DMS79 (cell line): Measurements from ENCODE around the gene SLC26A1.
"Not testable (repeated sequence)": the region's sequence is repeated elsewhere in the genome, so short reads cannot be mapped to it uniquely, and the experiment has no call there.

ENCODE experiments used
- DNase-seq: peaks from one replicate; lab custom pipeline; 2025; lab: John Stamatoyannopoulos, UW

The SLC26A1 gene

DNA sequence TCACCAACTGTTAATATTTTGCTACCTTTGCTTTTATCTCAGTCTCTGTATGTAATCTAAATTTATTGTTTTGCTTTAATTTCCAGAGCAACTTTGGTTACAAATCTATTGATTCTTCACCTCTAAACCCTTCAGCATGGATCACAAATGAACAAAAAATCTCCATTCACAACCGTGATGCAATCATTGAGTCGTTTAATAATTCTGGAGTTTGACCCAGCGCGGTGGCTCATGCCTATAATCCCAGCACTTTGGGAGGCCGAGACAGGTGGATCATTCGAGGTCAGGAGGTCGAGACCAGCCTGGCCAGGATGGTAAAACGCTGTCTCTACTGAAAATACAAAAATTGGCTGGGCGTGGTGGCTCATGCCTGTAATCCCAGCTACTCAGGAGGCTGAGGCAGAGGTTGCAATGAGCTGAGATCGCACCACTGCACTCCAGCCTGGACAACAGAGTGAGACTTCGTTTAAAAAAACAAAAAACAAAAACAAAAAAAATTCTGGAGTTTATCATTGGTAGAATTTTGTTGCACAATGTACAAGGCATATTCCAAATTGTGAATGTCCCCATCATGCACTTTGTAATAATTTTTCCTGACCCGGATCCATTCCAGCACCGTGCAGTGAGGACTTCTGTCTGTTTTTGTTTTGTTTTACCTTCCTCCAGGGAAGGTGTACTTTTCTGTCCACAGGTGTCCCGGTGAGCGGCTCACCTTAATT lies 8.7 kb downstream of the SLC26A1 start:
- DNase-seq, result no peak

DNA sequence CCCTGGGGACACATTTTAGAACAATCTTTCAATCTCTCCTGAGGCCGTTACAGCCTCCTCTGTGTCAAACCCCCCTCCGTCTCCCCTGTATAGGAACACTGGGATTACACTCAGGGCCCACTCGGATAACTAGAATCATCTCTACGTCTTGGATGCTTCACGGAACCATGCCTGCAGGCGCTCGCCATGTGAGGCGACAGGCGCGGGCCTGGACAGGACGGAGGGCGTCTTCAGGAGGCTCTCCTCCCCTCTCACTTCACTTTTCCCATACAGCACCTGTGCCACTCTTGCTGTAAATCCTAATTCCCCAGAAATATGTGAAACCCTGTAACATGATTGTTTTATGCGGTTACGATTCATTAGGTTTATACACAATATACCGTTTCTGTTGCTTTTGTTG lies 10.4 kb downstream of the SLC26A1 start:
- no peak for DNase-seq

DNA sequence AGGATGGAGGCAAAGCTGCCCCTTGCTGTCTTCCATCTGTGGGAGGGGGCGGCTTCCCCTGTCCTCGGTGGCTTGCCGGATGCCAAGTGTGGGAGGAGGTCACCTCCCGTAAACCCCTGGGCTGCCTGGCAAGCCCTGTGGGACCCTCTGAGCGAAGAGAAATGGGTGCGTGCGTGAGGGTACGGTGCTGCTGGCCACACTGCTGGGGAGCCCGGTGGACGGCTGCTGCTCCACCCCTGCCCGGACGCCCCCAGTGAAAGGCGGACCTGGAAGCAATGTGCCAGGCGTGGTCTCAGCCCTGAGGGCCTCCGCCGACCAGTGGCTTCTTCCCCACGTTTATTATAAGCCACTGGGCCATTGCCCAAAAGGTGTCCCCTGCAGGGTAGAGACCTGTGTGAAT lies 10.9 kb downstream of the SLC26A1 start:
- no peak for DNase-seq

DNA sequence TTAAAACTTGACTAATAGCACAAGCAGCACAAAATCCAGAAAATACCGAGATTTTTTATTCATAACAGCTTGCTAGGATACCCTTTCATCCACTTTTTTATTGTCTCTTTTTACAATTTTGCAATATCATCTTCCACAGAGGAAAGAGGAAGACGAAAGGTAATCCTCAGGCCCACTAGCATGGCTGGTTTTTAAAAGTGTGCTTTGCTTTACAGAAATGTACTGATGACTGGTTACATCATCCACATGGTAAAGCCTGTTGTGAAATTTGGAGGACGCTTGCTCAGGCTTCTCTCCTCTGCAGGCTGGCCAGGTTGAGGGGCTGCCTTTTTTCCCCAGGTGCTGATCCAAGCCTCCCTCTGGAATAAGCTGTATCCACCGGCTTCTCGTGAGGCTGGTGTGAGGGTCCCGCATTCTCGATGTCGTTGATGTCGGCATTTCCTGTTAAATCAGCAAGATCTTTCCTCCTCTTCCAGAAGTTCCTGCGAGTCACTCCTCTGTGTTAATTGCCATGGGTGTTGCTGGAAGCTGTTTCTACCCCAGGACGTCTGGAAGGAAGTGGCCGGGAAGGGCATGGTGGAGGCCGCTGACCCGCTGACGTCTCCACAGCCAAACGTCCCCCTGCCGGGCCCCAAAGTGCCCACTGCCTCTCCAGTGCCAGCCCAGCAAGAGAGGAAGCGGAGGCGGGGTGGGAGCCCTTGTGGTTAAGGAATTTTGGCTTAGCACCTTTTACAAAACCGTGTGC lies 14.1 kb downstream of the SLC26A1 start:
- DNase-seq, result no peak

DNA sequence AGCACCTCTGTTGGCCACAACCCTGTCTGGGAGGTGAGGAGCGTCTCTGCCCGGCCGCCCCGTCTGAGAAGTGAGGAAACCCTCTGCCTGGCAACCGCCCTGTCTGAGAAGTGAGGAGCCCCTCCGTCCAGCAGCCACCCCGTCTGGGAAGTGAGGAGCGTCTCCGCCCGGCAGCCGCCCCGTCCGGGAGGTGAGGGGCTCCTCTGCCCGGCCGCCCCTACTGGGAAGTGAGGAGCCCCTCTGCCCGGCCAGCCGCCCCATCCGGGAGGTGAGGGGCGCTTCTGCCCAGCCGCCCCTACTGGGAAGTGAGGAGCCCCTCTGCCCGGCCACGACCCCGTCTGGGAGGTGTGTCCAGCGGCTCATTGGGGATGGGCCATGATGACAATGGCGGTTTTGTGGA lies 17.2 kb downstream of the SLC26A1 start:
- DNase-seq, result not testable (repeated sequence)

DNA sequence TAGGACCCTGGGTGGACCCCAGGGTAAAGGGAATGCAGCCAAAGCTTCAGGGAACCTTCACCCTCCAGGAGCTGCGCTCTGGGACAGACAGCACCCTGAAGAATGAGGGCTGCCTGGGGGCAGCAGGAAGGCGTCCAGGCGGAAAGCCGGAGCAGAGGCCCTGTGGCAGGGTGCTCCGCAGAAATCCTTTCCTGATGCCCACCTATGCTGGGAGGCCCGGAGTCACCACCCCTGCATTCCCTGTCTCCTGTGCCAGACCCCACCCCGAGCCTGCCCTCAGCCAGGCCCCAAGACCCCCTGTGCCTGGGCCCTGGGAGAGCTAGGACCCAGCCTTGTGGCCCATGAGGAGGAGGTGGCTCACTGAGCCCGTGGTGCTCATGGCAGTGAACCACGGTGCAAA lies 18.5 kb downstream of the SLC26A1 start:
- no peak for DNase-seq

DNA sequence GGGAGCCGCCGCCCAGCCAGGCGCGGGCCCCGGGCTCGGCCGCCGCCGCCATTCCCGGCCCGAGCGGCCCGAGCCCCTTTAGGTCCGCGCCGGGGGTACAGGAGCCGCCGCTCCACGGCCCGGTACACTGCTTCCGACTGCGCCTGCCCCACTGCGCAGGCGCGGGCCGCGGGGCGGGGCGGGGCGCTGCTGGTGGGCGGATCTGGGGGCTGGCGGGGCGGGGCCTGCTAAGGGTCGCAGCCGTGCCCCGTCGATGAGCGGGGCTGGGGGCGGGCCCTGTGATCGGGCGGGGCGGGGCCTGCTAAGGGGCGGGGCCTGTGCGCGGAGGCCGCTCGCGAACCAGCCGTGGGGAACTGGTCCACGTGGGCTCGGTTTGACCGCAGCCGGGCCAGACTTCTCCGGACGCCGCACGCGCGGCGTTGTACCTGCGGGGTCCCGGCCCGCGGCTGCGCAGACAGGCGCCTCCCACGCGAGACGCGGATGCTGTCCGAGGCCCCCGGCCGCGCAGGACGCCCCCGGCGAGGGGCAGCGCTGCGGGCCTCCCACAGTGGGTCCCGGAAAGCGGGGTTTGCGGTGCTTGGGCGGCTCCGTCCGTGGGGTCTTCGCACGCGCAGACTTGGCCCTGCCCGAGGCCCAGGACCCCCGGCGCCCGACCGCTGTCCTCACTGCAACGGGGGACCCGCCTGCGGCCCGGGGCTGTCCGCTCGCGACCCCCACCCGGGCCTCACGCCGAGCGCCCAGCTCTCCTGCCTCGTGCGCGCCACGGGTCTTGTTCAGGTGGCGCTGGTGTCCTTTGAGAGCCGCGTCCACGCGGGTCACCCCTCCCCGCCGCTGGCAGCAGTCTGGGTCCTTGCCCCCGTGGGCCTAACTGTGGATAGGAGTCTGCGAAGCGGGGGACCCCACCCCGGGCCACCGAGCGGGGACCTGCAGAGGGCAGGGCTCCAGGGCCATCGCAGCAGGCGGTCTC lies 19.5 kb downstream of the SLC26A1 start, which contains the start of gene DGKQ:
DGKQ (minus strand) TSS at position 139 of the 967 bp plus-strand sequence; CDS start at position 52, 87 bp downstream.
- DNase-seq, result no peak

DNA sequence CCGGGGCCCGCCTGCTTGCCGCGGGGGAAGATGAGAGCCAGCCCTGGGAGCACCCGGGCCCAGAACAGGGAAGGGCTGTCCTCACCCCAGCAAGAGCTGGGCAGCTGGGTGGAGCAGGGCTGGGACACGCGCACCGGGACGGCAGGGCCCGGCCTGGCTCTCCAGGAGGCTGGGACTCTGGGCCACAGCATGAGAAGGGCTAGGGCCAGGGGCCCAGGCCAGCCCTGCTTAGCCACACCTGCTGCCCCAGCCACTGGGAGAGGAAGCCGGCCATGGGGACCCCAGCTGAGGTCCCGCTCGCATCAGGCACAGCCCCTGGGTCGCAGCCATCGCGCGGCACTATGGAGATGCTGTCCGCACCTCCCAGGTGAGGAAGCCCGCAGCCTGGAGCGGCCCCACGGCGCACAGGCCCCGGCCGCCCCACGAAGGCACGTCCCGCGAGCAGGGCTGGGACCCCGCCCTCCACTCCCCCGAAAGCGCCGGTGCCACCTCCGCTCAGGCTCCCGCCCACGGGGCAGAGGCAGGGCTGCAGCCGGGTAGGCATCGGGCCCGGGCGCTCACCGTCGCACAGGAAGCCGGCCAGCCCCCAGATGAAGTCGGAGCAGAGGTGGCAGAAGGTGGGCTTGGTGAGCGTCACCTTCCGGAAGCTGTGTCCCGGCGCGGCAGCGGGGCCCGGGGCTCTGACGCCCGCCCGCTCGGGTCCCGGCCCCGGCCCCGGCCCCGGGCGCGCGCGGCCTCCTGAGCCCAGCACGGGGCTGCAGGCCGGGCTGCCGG lies 20.4 kb downstream of the SLC26A1 start:
- DNase-seq, result no peak

DNA sequence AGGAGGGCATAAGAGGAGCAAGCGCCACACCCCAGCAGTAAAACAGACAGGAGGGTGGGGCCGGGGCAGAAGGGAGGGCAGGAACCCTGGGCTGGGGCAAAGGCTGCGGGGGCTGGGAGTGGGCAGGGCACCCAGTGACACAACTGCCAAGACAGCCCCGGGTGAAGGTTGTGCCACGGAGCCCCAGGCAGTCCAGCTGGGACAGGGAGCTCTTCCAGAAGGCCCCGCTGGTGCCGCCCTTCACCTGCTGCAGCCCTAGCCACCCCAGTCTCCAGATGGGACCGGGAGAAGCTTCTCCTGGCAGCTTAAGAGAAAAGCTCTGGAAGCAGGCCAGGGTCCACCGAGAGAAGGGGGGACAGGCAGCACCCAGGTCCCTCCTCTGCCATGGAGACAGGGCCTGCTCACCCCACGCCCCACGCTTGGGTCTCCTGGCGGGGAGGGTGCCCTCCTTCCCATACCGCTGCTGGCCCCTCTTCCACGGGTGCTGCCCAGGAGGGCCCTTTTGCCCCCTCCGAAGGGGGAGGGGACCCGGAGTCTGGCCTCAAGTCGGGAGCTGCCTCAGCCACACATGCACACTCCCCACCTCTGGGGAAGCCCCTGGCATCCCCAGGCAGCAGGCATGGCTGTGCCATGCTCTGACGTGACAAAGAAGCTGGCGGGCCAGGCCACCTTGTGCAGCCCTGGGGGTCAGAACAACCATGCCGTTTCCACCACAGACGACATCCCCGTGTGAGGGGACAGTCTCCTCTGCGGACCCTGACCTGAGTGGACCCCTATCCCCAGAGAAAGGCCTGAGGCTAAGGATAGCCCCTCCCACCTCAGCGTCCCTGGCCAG lies 21.3 kb downstream of the SLC26A1 start:
- no peak for DNase-seq

DNA sequence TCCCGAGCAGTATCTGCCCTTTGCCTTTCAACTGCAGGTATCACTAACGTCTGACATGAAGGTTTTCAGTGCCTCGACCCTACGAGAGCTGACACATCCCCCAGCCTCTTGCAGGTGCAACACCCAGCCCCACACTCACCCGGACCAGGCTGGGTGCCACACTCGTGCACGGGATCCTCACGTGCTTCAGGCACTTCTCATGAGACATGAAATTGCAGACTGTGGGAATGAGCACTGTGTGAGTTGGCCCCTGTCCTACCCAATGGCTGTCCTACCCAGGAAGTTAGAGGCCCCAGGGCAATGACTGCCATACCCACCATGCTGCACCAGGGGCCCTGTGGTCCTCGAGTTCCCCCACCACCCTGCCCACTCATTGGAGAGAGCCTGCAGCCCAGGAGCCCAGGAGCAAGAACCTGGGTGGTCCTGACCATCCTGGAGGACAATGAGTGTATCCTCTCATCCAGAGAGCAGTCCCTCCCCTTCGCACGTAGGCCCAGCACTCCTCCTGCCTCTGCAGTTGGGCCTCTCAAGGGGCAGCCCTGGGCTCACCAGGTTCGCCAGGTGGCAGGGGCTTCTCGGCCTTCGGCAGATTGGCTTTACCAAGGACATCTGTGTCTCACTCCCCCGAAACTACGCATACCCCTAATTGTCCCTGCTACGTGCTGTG lies 22.2 kb downstream of the SLC26A1 start:
- DNase-seq, result no peak

DNA sequence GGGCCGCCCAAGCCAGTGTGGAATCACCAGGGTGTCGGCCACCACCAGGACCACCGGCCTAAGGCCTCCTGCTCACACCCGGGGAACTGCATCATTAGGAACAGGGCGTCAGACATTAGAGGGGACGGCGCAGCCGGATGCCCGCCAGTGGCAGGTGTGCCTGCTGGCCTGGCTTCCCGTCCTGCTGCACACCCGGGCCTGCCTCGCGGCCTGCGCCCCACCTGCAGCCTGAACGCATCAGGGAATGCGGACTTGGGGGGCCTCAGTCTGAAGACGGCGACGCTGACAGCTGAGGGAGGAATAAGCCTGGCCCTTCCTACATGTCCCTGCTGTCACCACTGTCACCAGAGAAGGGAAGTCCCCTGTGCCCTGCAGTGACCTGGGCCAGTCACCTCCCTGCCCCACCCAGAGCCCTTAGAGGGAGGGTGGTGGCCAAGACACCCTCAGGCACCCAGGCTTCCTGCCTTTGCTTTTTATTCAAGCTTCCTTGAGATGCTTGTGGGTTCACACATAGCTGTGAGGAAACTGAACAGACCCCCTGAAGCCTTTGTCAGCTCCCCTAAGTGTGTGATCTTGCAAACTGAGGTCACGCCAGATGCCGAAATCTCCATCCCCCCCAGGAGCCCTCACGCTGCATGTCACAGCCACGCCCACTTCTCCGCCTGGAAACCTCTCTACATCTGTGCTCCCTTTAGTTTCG lies 23.0 kb downstream of the SLC26A1 start:
- DNase-seq, result no peak

DNA sequence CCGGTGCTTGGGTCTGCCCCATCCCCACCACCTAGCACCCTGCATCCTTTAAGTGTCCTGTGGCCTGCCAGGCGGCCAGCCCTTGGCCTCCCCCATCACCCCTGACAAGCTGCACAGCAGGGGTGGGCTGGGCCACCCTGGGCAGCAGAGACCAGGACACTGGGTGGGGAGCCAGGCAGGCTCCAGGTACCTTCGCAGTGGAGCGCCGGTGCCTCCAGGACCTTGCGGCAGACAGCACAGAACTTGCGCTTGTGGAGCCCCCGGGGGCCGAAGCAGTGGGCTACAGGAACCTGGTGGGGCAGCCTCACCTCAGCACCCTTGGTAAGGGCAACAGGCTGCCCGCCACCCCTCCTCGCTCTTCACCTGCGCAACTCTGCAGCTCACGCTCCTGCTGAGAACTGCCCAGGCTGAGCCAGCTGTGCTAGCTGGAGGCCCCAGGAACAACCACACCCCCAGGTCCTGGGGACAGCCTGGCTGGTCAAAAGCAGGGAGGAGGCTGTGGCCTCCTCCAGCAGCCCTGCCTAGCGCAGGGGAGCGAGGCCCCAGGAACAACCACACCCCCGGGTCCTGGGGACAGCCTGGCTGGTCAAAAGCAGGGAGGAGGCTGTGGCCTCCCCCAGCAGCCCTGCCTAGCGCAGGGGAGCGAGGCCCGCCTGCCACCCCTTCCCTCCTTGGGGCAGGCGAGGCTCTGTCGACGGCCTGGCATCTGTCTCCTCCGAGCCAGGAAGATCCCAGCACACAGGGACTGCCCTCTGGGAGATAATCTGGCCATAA lies 24.4 kb downstream of the SLC26A1 start:
- DNase-seq, result no peak

DNA sequence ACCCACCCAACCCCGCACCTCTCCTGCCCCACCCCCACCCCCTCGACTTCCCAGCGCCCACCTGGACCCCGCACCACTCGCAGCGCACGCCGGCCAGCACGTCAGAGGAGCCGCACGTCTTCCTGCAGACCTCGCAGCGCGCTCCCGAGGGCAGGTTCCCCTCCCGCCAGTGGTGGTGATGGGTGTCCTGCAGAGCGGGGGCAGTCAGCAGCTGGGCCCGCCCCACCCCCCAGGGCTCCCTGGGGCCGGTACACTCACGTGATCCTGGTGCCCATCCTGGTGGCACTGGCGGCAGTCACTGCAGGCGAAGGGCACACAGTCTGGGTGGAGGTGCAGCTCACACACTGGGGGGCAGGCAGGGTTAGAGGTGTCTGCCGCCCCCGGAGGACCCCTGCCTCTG lies 25.0 kb downstream of the SLC26A1 start:
- no peak for DNase-seq

DNA sequence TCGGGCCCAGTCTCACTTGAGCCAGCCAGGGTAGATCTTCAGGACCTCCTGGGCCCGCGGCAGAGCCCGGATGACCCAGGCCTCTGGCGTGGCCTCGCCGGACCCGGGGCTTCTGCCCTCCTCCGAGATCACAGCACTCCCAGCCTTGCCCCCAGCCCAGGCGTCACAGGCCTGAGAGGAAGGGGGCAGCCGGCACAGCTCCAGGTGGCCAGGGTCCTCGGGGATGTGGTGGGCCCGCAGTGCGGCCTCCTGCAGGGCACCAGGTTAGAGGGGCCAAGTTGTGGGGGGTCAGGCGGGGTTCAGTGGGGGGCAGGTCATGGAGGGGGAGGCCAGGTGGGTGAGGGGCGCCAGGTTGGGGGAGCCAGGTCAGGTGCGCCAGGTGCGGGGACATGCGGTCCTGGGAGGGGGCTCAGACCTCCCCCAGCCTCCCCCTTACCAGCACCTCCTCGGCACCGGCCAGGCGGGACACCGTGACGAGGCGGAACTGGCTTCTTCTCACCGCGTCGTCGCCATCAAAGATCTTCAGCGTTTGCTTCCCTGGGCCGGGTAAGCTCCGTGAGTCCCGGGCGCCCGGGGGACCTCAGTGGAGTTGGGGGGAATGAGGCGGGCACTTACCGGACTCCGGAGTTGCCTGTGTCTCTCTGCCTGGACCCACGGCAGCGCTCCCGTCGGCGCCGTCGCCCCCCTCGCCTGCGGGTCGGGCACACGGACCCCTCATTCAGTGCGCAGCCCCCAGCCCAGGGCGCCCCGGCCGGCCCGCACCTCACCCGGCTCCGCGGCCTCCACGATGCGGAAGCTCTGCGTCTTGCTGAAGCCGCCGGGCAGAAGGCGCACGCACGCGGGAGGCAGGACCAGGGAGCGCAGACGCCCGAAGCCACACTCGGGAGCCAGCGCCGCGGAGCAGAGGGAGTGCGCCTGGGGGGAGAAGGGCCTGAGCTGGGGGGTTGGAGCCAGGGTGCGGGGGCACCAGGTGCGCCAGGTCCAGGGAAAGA lies 25.8 kb downstream of the SLC26A1 start:
- DNase-seq, result no peak

DNA sequence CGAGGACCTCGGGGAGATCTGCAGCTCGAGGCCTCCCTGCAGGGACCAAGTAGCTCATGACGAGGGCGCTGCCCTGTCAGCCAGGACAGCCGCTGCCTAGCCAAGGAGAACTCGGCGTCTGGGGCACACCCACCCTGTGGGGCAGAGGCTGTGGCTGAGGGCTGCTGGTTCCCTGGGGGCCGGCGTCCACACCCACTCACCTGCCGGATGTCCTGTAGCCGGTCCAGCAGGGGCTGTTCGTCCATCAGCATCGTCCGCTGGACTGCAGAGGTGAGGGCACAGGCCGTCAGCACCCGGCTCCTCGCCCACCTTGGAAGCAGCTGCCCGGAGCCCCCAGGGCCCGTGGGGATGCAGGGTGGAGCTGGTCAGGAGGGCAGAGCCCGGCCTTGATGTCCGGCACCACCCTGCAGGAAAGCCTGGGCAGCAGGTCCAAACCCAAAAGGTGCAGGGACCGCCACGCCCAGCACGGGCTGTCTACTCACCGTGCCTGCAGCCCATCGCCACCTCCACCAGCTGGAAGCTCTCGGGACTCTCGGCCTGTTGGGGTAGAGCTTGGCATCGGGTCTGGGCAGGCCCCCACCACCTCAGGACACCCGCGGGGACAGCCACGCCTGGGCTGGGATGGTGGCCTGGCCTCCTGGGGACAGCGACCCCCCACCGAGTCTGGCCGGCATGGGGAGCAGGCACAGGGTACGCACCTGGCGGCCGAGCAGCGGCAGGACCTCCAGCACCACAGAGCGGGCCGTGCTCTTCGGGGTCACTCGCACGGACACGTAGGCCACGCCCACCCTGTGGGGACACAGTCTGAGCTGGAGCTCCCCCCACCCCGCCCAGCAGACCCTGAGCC lies 26.7 kb downstream of the SLC26A1 start:
- DNase-seq, result no peak

DNA sequence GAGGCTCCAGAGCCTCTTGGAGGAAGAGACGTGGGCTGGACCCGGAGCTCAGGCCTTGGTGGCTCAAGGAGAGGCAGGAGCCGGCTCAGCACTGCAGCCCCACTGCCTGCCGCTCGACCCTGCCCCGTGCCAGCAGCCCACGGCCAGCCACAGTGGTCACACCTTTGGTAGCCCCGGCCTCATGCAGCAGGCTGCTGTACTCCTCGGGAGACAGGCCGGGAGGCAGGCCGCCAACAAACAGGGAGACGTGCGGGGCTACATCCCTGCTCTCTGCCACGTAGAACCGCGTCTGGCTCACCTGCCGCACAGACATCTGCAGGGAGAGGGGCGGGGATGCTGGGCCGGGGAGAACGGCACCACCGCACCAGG lies 27.5 kb downstream of the SLC26A1 start:
- no peak for DNase-seq
